IPS-18c (cell line): ENCODE results near the gene P4HB.
A peak's percentile ranks its signal among the peaks of the same experiment; 100 is the strongest.
"Not testable (repeated sequence)": the region's sequence is repeated elsewhere in the genome, so short reads cannot be mapped to it uniquely, and the experiment has no call there.

Experiments used
- H3K4me3 ChIP-seq: 2 replicates; pipeline ENCODE4 v1.7.0; 2013; ENCODE audit warnings: low read depth, mild to moderate bottlenecking, low read length, moderate library complexity; ENCODE audit not compliant: insufficient read depth
- H3K9me3 ChIP-seq: one replicate; pipeline ENCODE4 v1.6.1; 2013; ENCODE audit warnings: mild to moderate bottlenecking, low read length, moderate library complexity; ENCODE audit not compliant: control insufficient read depth, insufficient read depth

Gene P4HB

DNA sequence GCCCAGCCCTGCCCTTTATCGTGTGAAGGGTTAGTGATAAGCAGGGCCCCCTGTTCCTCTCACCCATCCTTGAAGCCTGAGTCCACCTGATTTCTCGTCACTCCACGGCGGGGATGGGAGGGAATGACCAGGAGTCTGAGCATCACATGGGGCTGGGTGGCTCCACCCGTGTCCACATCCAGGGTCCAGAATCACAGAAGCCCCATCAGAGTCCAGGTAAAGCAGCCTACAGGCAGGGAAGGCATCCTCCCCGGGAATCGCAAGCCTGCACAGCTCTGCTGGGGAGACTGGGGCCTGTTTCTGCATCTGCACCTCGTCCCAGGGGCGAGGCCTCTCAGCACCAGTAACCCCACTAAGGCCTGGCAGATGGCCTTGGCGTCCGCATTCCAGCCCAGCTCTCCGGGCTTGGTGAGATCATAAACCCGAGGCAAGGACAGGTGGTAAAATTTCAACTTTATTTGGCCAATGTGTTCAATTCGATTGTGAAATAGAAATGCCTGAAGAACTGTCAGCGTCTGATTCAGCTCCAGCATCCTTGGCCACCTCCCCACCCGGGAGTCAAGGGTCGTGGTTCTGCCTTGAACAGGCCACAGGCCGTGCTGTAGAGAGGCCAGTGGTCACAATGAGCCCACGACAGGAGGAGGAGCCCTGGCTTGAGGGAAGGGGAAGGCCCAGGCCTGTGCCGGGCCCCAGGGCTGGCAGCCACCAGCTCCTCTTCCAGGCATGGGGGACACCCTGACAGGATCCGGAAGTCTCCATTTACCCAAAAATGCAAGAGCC, 17.4 kb downstream of the P4HB start:
- Histone ChIP-seq H3K9me3 (peaks cover 3% of the 10 kb centered on the region), H3K4me3 (no peak overlapping the region)

DNA sequence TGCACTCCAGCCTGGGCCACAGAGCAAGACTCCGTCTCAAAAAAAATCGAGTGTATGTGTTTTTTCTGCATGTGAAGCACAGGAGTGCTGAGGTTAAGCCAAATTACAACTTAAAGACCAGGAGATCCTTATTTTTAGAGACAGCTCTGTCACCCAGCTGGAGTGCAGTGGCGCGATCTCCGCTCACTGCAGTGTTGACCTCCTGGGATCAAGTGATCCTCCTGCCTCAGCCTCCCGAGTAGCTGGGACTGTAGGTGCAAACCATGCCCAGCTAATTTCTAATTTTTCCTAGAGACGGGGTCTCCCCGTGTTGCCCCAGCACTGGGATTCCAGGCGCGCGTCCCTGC, 18.0 kb downstream of the P4HB start:
- no peak overlapping the region for H3K4me3 ChIP-seq
- peaks cover 3% of the 10 kb centered on the region for H3K9me3 ChIP-seq

DNA sequence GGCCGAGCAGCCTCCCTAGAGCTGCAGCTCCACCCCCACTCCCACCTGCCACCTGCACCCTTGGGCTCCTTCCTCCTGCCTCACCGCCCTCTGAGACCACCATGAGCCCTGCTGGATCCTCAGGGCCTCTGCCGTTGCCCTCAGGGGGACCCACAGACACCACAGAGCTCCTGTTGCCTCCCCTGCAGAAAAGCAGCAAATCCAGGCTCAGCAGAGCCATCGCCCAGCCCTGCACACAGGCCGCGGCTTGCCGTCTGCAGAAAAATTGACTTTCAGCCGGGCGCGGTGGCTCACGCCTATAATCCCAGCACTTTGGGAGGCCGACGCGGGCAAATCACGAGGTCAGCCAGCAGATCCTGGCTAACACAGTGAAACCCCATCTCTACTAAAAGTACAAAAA, 18.5 kb downstream of the P4HB start:
- peaks cover 3% of the 10 kb centered on the region for H3K9me3 ChIP-seq
- no peak overlapping the region for H3K4me3 ChIP-seq

DNA sequence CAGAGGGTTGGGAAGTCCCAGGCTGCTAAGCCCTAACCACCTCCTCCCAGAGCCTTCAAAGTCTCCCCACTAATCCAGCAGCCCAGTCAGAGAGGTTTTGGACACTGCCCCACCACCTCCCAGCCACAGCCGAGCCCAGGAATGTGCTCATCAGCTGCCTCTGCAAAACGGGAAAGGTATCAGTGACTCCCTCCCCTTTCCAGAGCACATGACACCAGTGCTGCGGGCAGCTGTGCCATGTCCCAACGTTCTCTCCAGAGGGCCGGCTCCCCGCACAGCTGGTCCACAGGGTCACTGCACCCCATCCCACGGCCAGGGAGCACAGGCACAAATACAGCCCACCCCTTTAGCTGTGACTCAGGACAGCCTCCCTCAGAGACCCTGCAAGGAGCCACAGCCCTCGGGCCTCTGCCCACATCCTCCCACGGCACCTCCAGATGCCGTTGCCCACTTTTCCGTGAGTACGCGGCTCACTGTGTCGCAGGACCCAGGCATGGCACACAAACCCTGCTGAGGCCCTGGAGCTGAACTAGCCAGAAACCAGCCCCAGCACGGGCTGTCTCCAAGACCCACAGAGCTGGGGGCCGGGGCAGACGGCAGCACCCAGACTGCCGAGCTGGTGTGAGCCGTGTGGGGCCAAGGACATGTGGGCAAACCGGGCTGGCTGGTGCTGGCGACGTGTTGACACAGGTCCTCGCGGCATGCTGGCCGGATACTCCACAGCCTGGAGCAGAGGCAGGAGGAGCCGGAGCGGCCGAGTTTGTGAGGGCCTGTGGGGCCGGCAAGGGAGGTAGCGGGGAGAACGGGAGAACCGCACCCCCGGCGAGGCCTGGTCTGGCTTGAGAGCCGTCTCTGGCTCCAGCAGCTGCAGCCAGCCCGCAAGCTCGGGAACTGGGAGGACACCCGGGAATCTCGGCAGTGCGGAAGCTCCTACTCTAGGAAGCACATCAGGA, 19.2 kb downstream of the P4HB start:
- no peak overlapping the region for H3K4me3 ChIP-seq

DNA sequence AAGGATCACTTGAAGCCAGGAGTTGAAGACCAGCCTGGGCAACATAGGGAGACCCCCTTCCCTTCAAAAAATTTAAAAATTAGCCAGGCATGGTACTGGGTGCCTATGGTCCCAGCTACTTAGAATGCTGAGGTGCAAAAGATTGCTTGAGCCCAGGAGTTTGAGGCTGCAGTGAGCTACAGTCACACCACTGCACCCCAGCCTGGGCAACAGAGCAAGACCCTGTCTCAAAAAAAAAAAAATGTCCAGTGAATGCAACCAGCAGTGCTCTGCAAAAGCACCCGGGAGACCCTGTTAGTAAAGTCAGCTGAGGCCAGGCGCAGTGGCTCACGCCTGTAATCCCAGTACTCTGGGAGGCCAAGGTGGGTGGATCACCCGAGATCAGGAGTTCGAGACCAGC, 20.3 kb downstream of the P4HB start:
- H3K9me3 ChIP-seq, H3K4me3 ChIP-seq: not testable (repeated sequence)

More for the DNA sequence above, 19.2 kb downstream of the P4HB start:
- peaks cover 3% of the 10 kb centered on the region for H3K9me3 ChIP-seq

DNA sequence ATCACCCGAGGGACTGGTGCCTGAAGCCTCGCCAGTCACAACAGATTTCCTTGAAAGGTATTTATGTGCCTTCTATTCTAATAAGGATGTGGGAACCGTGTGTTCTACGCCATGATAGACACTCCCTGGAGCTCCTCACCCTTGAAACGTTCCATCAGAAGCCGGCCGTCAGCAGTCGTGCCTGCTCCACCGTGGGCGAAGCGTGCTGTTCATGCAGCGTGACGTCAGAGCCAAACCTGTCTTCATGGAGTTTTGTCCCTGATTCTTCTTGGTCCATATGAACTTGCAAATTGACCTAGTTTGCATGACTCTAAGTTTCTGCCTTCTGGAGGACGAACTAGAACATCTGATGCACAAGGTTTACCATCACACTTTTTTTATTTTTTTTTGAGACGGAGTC, 21.0 kb downstream of the P4HB start:
- H3K4me3 ChIP-seq: no peak overlapping the region
- no peaks in the 10 kb centered on the region for H3K9me3 ChIP-seq

DNA sequence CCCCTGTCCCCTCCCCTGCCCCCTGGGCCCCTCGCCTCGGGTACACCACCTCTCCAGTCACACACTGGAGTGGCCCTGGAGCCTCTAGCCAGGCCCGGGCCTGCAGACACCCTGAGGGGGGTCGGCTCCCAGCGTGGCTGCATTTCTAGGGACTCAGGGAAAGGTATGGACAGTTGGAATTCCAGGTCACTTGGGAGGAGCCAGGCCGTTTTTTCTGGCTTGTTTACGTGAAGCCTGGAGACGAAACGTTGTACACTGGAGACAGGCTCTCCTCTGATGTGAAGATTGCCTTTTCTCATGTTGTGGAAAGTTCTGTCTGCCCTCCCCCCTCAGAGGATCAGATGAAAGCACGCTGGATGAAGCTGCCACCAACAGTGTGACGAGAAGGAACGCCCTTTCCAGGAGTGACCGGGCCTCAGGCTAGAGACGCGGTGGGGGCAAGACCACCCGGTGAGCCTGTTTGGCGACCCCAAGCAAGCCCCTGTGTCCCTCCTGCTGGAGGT, 21.5 kb downstream of the P4HB start:
- Histone ChIP-seq H3K9me3 (no peaks in the 10 kb centered on the region), H3K4me3 (no peak overlapping the region)

DNA sequence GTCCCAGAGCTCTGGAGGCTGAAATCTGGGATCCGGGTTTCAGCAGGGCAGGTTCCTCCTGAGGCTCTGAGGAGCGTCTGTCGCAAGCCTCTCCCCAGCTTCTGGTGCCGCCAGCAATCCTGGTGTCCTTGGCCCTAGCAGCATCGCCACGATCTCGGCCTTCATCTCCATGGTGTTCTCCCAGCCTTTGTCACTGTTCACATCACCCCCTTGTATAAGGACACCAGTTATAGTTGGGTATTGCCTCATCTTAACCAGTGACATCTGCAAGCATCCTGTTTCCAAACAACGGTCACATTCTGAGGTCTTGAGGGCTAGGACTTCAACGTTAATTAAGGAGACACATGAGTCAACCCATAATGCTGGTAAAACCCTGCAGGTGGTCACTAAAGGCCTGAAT, 22.7 kb downstream of the P4HB start:
- Histone ChIP-seq H3K9me3 (no peaks in the 10 kb centered on the region), H3K4me3 (no peak overlapping the region)

DNA sequence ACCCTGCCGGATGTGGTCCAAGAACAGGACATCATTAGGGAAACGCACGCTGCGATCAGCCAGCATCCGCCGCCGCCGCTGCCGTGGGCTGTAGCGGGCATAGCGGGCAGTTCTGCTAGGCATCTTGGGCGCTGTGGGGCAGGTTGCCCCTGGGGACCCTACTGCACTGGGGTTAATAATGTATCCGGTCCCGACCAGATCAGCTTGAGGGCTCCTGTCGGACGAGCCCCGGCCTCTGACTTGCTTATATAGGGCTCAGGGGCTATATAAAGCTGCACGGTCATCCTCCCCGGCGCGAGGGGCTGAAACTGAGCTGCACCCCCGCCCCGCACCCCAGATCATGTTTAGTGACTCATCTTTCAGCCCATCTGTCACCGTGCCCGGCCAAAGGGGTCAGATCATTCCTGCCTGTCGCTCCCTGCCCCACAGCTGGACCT, 25.5 kb downstream of the P4HB start, which contains the start of gene PPP1R27:
Gene PPP1R27 (minus strand): TSS at position 220 of the 437 bp plus-strand sequence. CDS start 97 bp downstream, at position 123.
- H3K4me3 ChIP-seq: peak within 1 kb of the TSS; percentile 73
- H3K9me3 ChIP-seq: no peaks in the 10 kb centered on the region

DNA sequence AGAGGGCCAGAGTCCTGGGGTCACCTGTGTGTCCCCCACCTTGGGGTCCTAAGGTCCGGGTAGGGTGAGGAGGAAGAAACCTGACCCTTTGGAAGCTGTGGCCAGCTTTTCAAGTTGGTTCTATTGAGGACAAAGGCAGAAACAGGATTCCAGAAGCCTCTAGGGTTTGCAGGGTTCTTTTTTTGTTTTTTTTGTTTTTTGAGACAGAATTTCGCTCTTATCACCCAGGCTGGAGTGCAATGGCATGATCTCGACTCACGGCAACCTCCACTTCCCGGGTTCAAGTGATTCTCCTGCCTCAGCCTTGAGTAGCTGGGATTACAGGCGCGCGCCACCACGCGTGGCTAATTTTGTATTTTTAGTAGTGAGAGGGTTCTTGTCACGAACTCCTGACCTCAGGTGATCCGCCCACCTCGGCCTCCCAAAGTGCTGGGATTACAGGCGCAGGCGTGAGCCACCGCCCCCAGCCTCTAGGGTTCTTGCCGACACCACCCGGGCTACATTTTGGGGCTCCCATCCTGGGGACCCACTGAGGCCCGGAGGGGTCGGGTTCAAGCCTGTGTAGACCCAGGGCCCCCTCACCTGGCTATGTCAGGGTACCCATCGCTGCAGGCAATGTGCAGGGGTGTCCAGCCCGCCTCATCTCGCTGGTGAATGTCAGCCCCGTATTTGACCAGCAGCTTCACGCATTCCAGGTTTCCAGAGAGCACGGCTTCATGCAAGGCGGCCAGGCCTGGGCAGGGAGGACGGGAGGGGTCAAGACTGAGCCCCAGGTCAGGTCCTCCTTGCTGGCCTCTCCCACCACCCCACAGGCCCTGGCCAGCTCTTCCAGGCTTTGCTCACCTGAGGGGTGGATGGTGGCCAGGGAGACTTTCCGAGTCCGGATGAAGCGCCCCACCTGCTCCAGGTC, 26.2 kb downstream of the P4HB start:
- Histone ChIP-seq H3K4me3 (peak overlapping the region; percentile 73), H3K9me3 (no peaks in the 10 kb centered on the region)

DNA sequence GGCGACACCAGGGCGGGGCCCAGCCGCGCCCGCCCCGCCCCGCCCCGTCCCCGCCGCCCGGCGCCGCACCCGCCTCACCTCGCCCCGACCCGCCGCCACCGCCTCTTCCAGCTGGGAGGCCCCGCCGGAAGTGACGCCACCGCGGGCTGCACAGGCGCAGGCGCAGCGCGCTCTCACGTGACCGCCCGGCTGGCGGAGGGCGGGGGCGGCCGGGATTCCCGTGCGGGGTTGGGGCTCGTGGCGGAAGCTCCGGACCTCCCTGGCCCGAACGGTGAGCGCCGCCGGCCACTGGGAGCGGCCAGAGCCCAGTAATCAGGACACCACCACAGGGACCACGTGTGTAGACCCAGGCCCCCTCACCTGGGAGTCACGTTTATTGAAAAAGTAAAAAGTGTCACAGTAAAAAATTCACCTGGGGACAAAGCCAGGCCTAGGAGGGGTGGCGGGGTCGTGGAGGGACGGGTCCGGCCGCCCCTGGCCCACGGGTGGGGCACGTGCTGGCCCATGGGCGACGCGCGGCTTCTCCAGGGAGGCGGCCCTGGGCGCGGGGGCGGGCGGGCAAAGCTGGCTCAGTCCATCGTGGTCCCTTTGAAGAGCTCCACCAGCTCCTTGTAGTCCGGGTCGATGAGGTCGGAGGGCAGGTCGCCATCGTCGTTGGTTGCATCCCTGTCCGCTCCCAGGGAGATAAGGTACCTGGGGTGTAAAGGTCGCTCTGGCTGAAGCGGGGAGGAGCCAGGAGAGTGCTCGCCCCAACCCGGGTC, 27.0 kb downstream of the P4HB start, which contains the start of gene MCRIP1:
Gene MCRIP1 (minus strand): TSS at position 132 of the 761 bp plus-strand sequence. CDS start 8,785 bp downstream, outside the sequence.
- H3K9me3 ChIP-seq: no peaks in the 10 kb centered on the region

DNA sequence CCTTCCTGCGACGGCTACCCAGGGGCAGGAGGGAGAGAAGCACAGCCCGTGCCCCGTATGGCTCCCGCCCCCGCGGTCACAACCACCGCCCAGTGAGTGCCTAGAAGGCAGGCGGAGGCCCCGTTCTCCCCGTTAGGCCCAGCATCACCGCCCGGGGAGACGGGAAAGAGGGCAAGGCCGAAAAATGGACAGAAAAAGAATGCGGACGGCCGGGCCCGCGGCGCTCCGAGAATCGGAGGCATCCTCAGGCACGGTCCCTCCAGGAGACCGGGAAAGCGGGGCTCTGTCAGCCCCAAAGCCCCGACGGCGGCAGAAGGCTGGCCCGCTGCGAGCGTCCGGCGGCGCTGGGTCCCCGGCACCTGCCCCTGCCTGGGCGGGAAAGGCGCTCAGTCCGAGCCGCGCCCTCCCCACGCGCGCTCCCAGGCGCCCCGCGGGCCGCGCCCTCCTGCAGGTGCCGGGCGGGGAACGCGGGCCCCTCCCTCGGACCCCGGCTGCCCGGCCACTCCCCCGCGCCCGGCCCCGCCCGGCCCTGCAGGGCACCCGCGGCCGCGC, 27.7 kb downstream of the P4HB start:
- H3K4me3 ChIP-seq: peak overlapping the region; percentile 94
- no peaks in the 10 kb centered on the region for H3K9me3 ChIP-seq

More for the DNA sequence above, 27.0 kb downstream of the P4HB start, which contains the start of gene MCRIP1:
- peak within 1 kb of the TSS; percentile 94 for H3K4me3 ChIP-seq

DNA sequence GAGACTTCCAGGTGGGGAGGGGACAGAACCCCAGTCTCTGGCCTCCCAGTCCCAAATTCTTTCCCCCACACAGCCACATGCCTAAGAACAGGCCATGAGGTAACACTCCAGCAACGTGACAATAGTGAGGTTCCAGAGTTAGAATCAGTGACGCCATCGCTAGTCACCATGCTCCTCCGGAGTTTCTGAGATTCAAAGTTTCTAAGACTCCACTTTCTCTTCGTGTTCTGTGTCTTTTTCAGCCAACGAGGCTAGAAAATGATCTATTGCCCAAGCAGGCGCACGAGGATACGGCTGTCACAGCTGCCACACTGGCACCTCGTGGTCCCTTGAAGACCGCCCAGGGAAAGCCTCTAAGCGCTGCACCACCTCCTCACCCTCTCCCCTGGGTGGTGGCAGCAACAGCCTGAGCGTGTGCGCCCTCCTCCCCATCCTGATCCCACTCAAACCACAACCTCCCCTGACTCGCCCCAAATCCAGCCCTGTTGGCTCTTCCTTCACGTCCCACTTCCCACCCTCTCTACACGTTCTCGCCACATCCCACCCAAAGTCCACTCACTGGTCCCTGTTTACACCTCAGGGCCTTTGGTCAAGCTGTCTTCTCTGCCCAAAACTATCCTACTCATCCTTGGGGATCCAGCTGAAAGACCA, 28.3 kb downstream of the P4HB start:
- Histone ChIP-seq H3K4me3 (peak overlapping the region; percentile 94), H3K9me3 (no peaks in the 10 kb centered on the region)

DNA sequence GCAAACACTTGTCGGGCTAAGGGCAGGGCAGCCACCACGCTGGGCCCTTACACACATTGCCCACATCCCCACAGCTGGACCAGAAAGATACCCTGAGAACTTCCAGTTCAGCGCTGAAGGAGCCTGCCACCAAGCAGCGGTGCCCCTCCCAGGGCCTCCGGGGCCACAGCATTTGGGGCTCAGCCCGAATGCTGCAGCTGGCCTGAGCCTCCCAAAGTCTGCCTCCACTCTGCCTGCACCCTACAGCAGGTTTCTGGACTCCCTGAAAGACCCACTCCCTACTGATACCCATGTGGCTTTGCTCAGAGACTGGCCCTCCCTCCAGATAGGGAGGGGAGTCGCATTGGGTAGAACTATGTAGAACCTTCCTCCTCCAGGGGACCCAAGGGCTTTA, 28.8 kb downstream of the P4HB start:
- peak overlapping the region; percentile 15; the same call in 1 of the 2 replicates for H3K4me3 ChIP-seq

DNA sequence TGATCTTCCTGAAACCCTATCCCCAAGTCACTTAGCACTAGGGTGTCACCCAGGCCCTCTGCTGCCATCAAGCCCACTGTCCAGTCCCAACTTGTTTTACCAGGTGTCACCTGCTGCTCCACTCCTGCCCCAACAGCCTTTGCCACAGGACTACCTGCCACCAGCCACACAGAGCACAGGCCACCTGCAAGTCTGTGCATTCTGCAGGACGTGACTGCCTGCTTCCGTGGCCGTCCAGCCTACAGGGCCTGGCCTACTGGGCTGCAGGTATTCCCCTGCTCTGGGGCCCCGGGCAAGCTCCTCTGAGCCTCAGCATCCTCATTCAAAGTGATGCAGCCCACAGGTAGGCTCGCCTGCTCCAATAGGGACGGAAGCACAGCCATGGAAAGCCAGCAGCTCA, 30.5 kb downstream of the P4HB start:
- Histone ChIP-seq H3K9me3 (no peaks in the 10 kb centered on the region), H3K4me3 (no peak overlapping the region)

More for the DNA sequence above, 28.8 kb downstream of the P4HB start:
- no peaks in the 10 kb centered on the region for H3K9me3 ChIP-seq
